BLaER1 treated with 17β-estradiol and CSF1 and Interleukin-3, amounts not matched to agents 10 nM and 100 nM (cell line): ENCODE measurements around the gene FES.

ENCODE experiments used
- H3K27ac ChIP-seq, 11 experiments: shearing (Covaris generic); formaldehyde crosslinking; 2 replicates each; pipeline ENCODE4 v1.8.1; 2022
- H3K27me3 ChIP-seq, 11 experiments: shearing (Covaris generic); formaldehyde crosslinking; 2 replicates each; pipeline ENCODE4 v1.8.1; 2022
- H3K36me3 ChIP-seq, 11 experiments: shearing (Covaris generic); formaldehyde crosslinking; 2 replicates each; pipeline ENCODE4 v1.8.1; 2022
- H3K4me1 ChIP-seq, 10 experiments: shearing (Covaris generic); formaldehyde crosslinking; 2 replicates each; pipeline ENCODE4 v1.8.1; 2022
- H3K4me2 ChIP-seq, 11 experiments: shearing (Covaris generic); formaldehyde crosslinking; 2 replicates each; pipeline ENCODE4 v1.8.1; 2022
- H3K4me3 ChIP-seq, 10 experiments: shearing (Covaris generic); formaldehyde crosslinking; 2 replicates each; pipeline ENCODE4 v1.8.1; 2022
- H3K9ac ChIP-seq, 11 experiments: shearing (Covaris generic); formaldehyde crosslinking; 2 replicates each; pipeline ENCODE4 v1.8.1; 2022
- H3K9me3 ChIP-seq, 11 experiments: shearing (Covaris generic); formaldehyde crosslinking; replicated peaks in 1 of 11; 2 replicates each; pipeline ENCODE4 v1.8.1; 2022
- H4K20me1 ChIP-seq, 11 experiments: shearing (Covaris generic); formaldehyde crosslinking; 2 replicates each; pipeline ENCODE4 v1.8.1; 2022
- Cebpa-rat ChIP-seq, 11 experiments: shearing (Covaris generic); IDR thresholded peaks; 2 replicates each; pipeline ENCODE4 v1.8.1; 2022

FES gene

GRCh38 chr15:90864507-90864906 is 19.8 kb upstream of the FES start:
- peak overlapping the region in 4 of 11 experiments; percentile 54 to 72 (median 68); a peak in 9 of 22 replicates for H3K4me2 ChIP-seq
- H3K36me3 ChIP-seq: no peaks in the 10 kb centered on the region
- H3K4me1 ChIP-seq: peaks cover 9 to 75% (median 48%) of the 10 kb centered on the region in 10 experiments
- no peak for TF ChIP-seq Cebpa-rat (IDR thresholded peaks at IDR 0.05)
- no peaks in the 10 kb centered on the region for H3K9me3 ChIP-seq
- no peaks in the 10 kb centered on the region for H3K27me3 ChIP-seq
- no peak overlapping the region for H3K9ac ChIP-seq
- H3K4me3 ChIP-seq: no peak overlapping the region
- H3K27ac ChIP-seq: 0 out of 22 replicates have a peak overlapping the region, but pooled peaks of 2 of the 11 experiments have one; percentile 3 to 28
- H4K20me1 ChIP-seq: no peaks in the 10 kb centered on the region

GRCh38 chr15:90865702-90866101 is 18.6 kb upstream of the FES start:
- no peaks in the 10 kb centered on the region for H3K27me3 ChIP-seq
- 0 out of 22 replicates have a peak overlapping the region, but pooled peaks of 1 of the 11 experiments have one; percentile 88 for H3K4me2 ChIP-seq
- H3K4me1 ChIP-seq: peaks cover 21 to 75% (median 52%) of the 10 kb centered on the region in 10 experiments
- no peaks in the 10 kb centered on the region for H3K36me3 ChIP-seq
- no peaks in the 10 kb centered on the region for H3K9me3 ChIP-seq
- H3K9ac ChIP-seq: no peak overlapping the region
- no peak overlapping the region for H3K4me3 ChIP-seq
- no peaks in the 10 kb centered on the region for H4K20me1 ChIP-seq
- H3K27ac ChIP-seq: no peak overlapping the region
- no peak for TF ChIP-seq Cebpa-rat (IDR thresholded peaks at IDR 0.05)

GRCh38 chr15:90866161-90866715 is 18.1 kb upstream of the FES start:
- no peak for TF ChIP-seq Cebpa-rat (IDR thresholded peaks at IDR 0.05)
- Histone ChIP-seq H3K4me1 (peaks cover 26 to 76% (median 55%) of the 10 kb centered on the region in 10 experiments), H3K9me3 (no peaks in the 10 kb centered on the region), H3K27me3 (no peaks in the 10 kb centered on the region), H3K9ac (no peak overlapping the region), H3K27ac (no peak overlapping the region), H4K20me1 (no peaks in the 10 kb centered on the region), H3K36me3 (no peaks in the 10 kb centered on the region), H3K4me3 (no peak overlapping the region), H3K4me2 (peak overlapping the region in 5 of 11 experiments; percentile 12 to 100 (median 21); a peak in 8 of 22 replicates)

GRCh38 chr15:90866800-90867199 is 17.5 kb upstream of the FES start:
- no peaks in the 10 kb centered on the region for H3K27me3 ChIP-seq
- no peak overlapping the region for H3K27ac ChIP-seq
- no peak overlapping the region for H3K9ac ChIP-seq
- H3K4me3 ChIP-seq: no peak overlapping the region
- H3K36me3 ChIP-seq: no peaks in the 10 kb centered on the region
- peaks cover 0 to 2% (median 0%) of the 10 kb centered on the region in 11 experiments; a peak in 4 of 22 replicates for H4K20me1 ChIP-seq
- peaks cover 26 to 76% (median 55%) of the 10 kb centered on the region in 10 experiments for H3K4me1 ChIP-seq
- TF ChIP-seq Cebpa-rat (IDR thresholded peaks at IDR 0.05): no peak
- peak overlapping the region in 5 of 11 experiments; percentile 12 to 100 (median 21); a peak in 8 of 22 replicates for H3K4me2 ChIP-seq
- H3K9me3 ChIP-seq: no peaks in the 10 kb centered on the region

GRCh38 chr15:90868261-90868689 is 16.0 kb upstream of the FES start, which contains the start of gene FURIN:
Gene FURIN, plus strand, starts transcription at chr15:90868588. Its CDS starts 7,153 bp downstream, at chr15:90875741.
- H3K4me3 ChIP-seq: peak within 1 kb of the TSS in 4 of 10 experiments; percentile 10 to 98 (median 94); a peak in 3 of 20 replicates
- peaks cover 40 to 79% (median 61%) of the 10 kb centered on the region in 10 experiments for H3K4me1 ChIP-seq
- no peak for TF ChIP-seq Cebpa-rat (IDR thresholded peaks at IDR 0.05)
- peaks cover 7 to 16% (median 14%) of the 10 kb centered on the region in 11 experiments; a peak in 16 of 22 replicates for H4K20me1 ChIP-seq
- H3K9ac ChIP-seq: peak within 1 kb of the TSS; percentile 24 to 99 (median 96); a peak in 19 of 22 replicates
- peak within 1 kb of the TSS; percentile 88 to 100 (median 99) for H3K4me2 ChIP-seq
- H3K36me3 ChIP-seq: 0 out of 22 replicates have a peak, but pooled peaks cover 0 to 2% (median 0%) of the 10 kb centered on the region in 11 experiments
- no peaks in the 10 kb centered on the region for H3K9me3 ChIP-seq
- H3K27me3 ChIP-seq: no peaks in the 10 kb centered on the region
- H3K27ac ChIP-seq: peak within 1 kb of the TSS; percentile 28 to 98 (median 94); a peak in 21 of 22 replicates

- Histone ChIP-seq H3K9ac (peak overlapping the region; percentile 24 to 99 (median 96); a peak in 19 of 22 replicates), H3K36me3 (peaks cover 0 to 9% (median 0%) of the 10 kb centered on the region in 11 experiments; a peak in 2 of 22 replicates)
Measured at GRCh38 chr15:90869140-90869541, 15.2 kb upstream of the FES start.

GRCh38 chr15:90869601-90870353 is 14.5 kb upstream of the FES start:
- Histone ChIP-seq H3K36me3 (peaks cover 0 to 12% (median 0%) of the 10 kb centered on the region in 11 experiments; a peak in 4 of 22 replicates), H3K4me2 (peak overlapping the region; percentile 88 to 100 (median 99)), H3K4me3 (peak overlapping the region in 7 of 10 experiments; percentile 92 to 98 (median 96); a peak in 12 of 20 replicates), H3K9ac (peak overlapping the region; percentile 93 to 99 (median 96); a peak in 21 of 22 replicates), H3K9me3 (no peaks in the 10 kb centered on the region), H3K4me1 (peaks cover 53 to 79% (median 63%) of the 10 kb centered on the region in 10 experiments), H4K20me1 (peaks cover 20 to 31% (median 28%) of the 10 kb centered on the region in 11 experiments; a peak in 20 of 22 replicates), H3K27ac (peak overlapping the region; percentile 28 to 98 (median 94); a peak in 21 of 22 replicates), H3K27me3 (no peaks in the 10 kb centered on the region)
- no peak for TF ChIP-seq Cebpa-rat (IDR thresholded peaks at IDR 0.05)

More at GRCh38 chr15:90869140-90869541, 15.2 kb upstream of the FES start:
- peak overlapping the region; percentile 28 to 98 (median 94); a peak in 21 of 22 replicates for H3K27ac ChIP-seq
- H4K20me1 ChIP-seq: peaks cover 16 to 25% (median 23%) of the 10 kb centered on the region in 11 experiments; a peak in 20 of 22 replicates
- H3K4me1 ChIP-seq: peaks cover 49 to 79% (median 61%) of the 10 kb centered on the region in 10 experiments
- peak overlapping the region; percentile 88 to 100 (median 99) for H3K4me2 ChIP-seq
- TF ChIP-seq Cebpa-rat (IDR thresholded peaks at IDR 0.05): no peak
- H3K4me3 ChIP-seq: peak overlapping the region in 3 of 10 experiments; percentile 10 to 98 (median 96); a peak in 2 of 20 replicates
- no peaks in the 10 kb centered on the region for H3K9me3 ChIP-seq
- H3K27me3 ChIP-seq: no peaks in the 10 kb centered on the region

GRCh38 chr15:90870354-90871138 is 13.8 kb upstream of the FES start:
- H3K27ac ChIP-seq: peak overlapping the region; percentile 90 to 98 (median 94)
- TF ChIP-seq Cebpa-rat (IDR thresholded peaks at IDR 0.05): no peak
- peak overlapping the region; percentile 92 to 99 (median 96) for H3K4me3 ChIP-seq
- H3K4me2 ChIP-seq: peak overlapping the region; percentile 88 to 100 (median 99)
- no peaks in the 10 kb centered on the region for H3K27me3 ChIP-seq
- peaks cover 0 to 20% (median 5%) of the 10 kb centered on the region in 11 experiments; a peak in 13 of 22 replicates for H3K36me3 ChIP-seq
- peaks cover 54 to 84% (median 66%) of the 10 kb centered on the region in 10 experiments for H3K4me1 ChIP-seq
- H3K9me3 ChIP-seq: no peaks in the 10 kb centered on the region
- H4K20me1 ChIP-seq: peaks cover 28 to 38% (median 35%) of the 10 kb centered on the region in 11 experiments; a peak in 20 of 22 replicates
- H3K9ac ChIP-seq: peak overlapping the region; percentile 93 to 99 (median 96)
